GM12878 (cell line): Measurements from ENCODE around the gene MXRA8. TPM values are rescaled to one million over a fixed set of nuclear protein-coding genes. Genes with fewer than 3 reads are reported as not detected.

Experiments
- ATAC-seq: fragments of 200-7000 bp; cut with Tn5 transposase; 3 replicates; pipeline ENCODE4 v1.9.1; 2020; ENCODE audit warnings: mild to moderate bottlenecking, moderate library complexity
- BruUV-seq: library from RNA; stranded (reverse); fragments of 400-500 nt; replicated peaks from 2 replicates; lab custom pipeline; 2021; lab: Mats Ljungman, UMichigan
- CTCF ChIA-PET: fragments of 300-600 bp; sonication (Branson Sonifier 250); formaldehyde crosslinking; extraction: SDS; loops from one replicate; lab custom pipeline; 2021; ENCODE audit warnings: inconsistent platforms; lab: Yijun Ruan, JAX
- POLR2A ChIA-PET: fragments of 350-600 bp; formaldehyde crosslinking; extraction: SDS; loops from one replicate; lab custom pipeline; 2021; ENCODE audit warnings: inconsistent platforms; lab: Charles Lee
- RAD21 ChIA-PET: fragments of 300-600 bp; sonication (Branson Sonifier 250); formaldehyde crosslinking; loops from one replicate; lab custom pipeline; 2023; ENCODE audit warnings: antibody characterized with exemption; ENCODE audit not compliant: unreplicated experiment; lab: Charles Lee
- SMC1A ChIA-PET: fragments of 300-600 bp; sonication (Branson Sonifier 250); formaldehyde crosslinking; loops from one replicate; lab custom pipeline; 2023; ENCODE audit not compliant: unreplicated experiment, uncharacterized antibody; lab: Charles Lee
- DNase-seq: peaks from one replicate; pipeline ENCODE4 v3.0.0-alpha.2; 2011; ENCODE audit warnings: low read depth, low spot score
- FAIRE-seq: peaks from 3 replicates; lab custom pipeline; 2011; peaks lifted over from hg19 to GRCh38; lab: Jason Lieb, UNC
- H2AFZ ChIP-seq: 2 replicates; pipeline ENCODE4 v1.6.0; 2011; ENCODE audit warnings: low read depth, low read length, control low read depth; ENCODE audit not compliant: control insufficient read depth
- H3K27ac ChIP-seq: 2 replicates; pipeline ENCODE4 v1.5.1; 2011; ENCODE audit warnings: control low read depth; ENCODE audit not compliant: control insufficient read depth, insufficient read depth
- H3K27me3 ChIP-seq, 2 experiments: replicated peaks in 1 of 2; 2 replicates each; pipeline versions ENCODE4 v1.6.0 to v1.6.1; 2011; ENCODE audit warnings: low read length in 1 of 2; ENCODE audit not compliant: control insufficient read depth in 2 of 2, insufficient read depth in 2 of 2
- H3K36me3 ChIP-seq, 2 experiments: 2 replicates each; pipeline ENCODE4 v1.5.1; 2011; ENCODE audit warnings: low read length in 1 of 2; ENCODE audit not compliant: control insufficient read depth in 2 of 2, insufficient read depth in 2 of 2
- H3K4me1 ChIP-seq: 2 replicates; pipeline ENCODE4 v1.6.1; 2011; ENCODE audit warnings: mild to moderate bottlenecking, low read length, moderate library complexity, mixed read lengths; ENCODE audit not compliant: control insufficient read depth, insufficient read depth
- H3K4me2 ChIP-seq: 2 replicates; pipeline ENCODE4 v1.6.0; 2011; ENCODE audit warnings: control low read depth; ENCODE audit not compliant: control insufficient read depth, insufficient read depth
- H3K4me3 ChIP-seq: fragments of 200-600 bp; sonication (generic); 2 replicates; pipeline ENCODE4 v1.5.1; 2016
- H3K79me2 ChIP-seq: 2 replicates; pipeline ENCODE4 v1.6.0; 2011; ENCODE audit warnings: low read length; ENCODE audit not compliant: control insufficient read depth, insufficient read depth
- H3K9ac ChIP-seq: 2 replicates; pipeline ENCODE4 v1.8.0; 2011; ENCODE audit warnings: low read length, control low read depth, mixed read lengths; ENCODE audit not compliant: control insufficient read depth, insufficient read depth
- H3K9me3 ChIP-seq: replicated peaks from 3 replicates; pipeline ENCODE4 v1.5.1; 2011; ENCODE audit warnings: mild to moderate bottlenecking, low read length; ENCODE audit not compliant: control insufficient read depth, insufficient read depth
- H4K20me1 ChIP-seq: 2 replicates; pipeline ENCODE4 v1.6.0; 2011; ENCODE audit not compliant: control insufficient read depth, insufficient read depth
- BACH1 ChIP-seq: fragments of 450-650 bp; IDR thresholded peaks from 2 replicates; pipeline ENCODE4 v1.6.1; 2017; ENCODE audit warnings: mild to moderate bottlenecking, borderline replicate concordance
- EP300 ChIP-seq, 2 experiments: fragments of 150-350 bp in 1 of 2; IDR thresholded peaks; 2 replicates each; pipeline ENCODE4 v1.6.1; 2011 to 2012; ENCODE audit warnings: low read depth in 2 of 2, low read length in 2 of 2, borderline replicate concordance in 1 of 2, improper control_type of control experiment in 1 of 2, inconsistent platforms in 1 of 2; ENCODE audit not compliant: control insufficient read depth in 1 of 2
- GATAD2B ChIP-seq: fragments of 450-650 bp; conservative IDR thresholded peaks from 2 replicates; pipeline ENCODE4 v1.6.1; 2017; ENCODE audit warnings: low read depth, mild to moderate bottlenecking, moderate library complexity
- HCFC1 ChIP-seq: fragments of 150-350 bp; IDR thresholded peaks from 2 replicates; pipeline ENCODE4 v1.6.1; 2014; ENCODE audit warnings: low read length
- HDAC6 ChIP-seq: fragments of 200-600 bp; sonication (generic); IDR thresholded peaks from one replicate; pipeline ENCODE4 v1.8.0; 2017; ENCODE audit warnings: antibody characterized with exemption; ENCODE audit not compliant: unreplicated experiment
- MEF2B ChIP-seq: fragments of 450-650 bp; IDR thresholded peaks from 2 replicates; pipeline ENCODE4 v1.6.1; 2018; ENCODE audit warnings: mild to moderate bottlenecking, moderate library complexity; ENCODE audit not compliant: partially characterized antibody, poor library complexity, severe bottlenecking
- TCF3 ChIP-seq: IDR thresholded peaks from 2 replicates; pipeline ENCODE4 v1.6.1; 2012; ENCODE audit warnings: low read depth, mild to moderate bottlenecking, low read length, borderline replicate concordance; ENCODE audit not compliant: insufficient read depth
- ZNF384 ChIP-seq: IDR thresholded peaks from 2 replicates; pipeline ENCODE4 v1.6.1; 2012; ENCODE audit warnings: low read depth, mild to moderate bottlenecking, low read length, improper control_type of control experiment, borderline replicate concordance
- ZNF622 ChIP-seq: fragments of 450-650 bp; IDR thresholded peaks from 2 replicates; pipeline ENCODE4 v1.6.1; 2017; ENCODE audit warnings: mild to moderate bottlenecking, inconsistent platforms
- ZSCAN29 ChIP-seq: fragments of 450-650 bp; IDR thresholded peaks from 2 replicates; pipeline ENCODE4 v1.6.1; 2017; ENCODE audit warnings: mild to moderate bottlenecking, moderate library complexity
- WGBS: methylation state at CpG from one replicate; pipeline ENCODE4 v1.1.6; 2016; ENCODE audit warnings: low lambda C conversion rate; ENCODE audit not compliant: insufficient replicate concordance, insufficient coverage; ENCODE audit errors: missing lambda C conversion rate; 5-methylcytosine and 5-hydroxymethylcytosine counted together
- in situ Hi-C: fragments of 300-500 bp; cut with MboI; formaldehyde crosslinking; loops from 9 replicates; pipeline ENCODE4 v1.14.3; 2018; ENCODE audit warnings: mixed read lengths
- intact Hi-C: fragments of 100-400 bp; cut with micrococcal nuclease; formaldehyde crosslinking; loops from one replicate; pipeline ENCODE4 v1.14.2; 2022; ENCODE audit not compliant: unreplicated experiment
- polyA plus RNA-seq, 11 experiments: library from polyadenylated mRNA; depleted of rRNA in 4 of 11; unstranded in 6 of 11; stranded (reverse) in 5 of 11; fragments of >200 nt; fragmentation: Nextera tagmentation in 4 of 11; fragmentation: Illumina TruSeq in 1 of 11; extraction: Ambion mirVana in 4 of 11; extraction: Trizol in 1 of 11; gene quantifications; 1 replicate in 1 of 11; 2 replicates in 10 of 11; pipeline versions ENCODE4 v1.2.1 to v1.2.3, GENCODE V29; 2011 to 2016; ENCODE audit warnings: inconsistent platforms in 2 of 11, missing spikeins in 2 of 11, low read depth in 1 of 11
- total RNA-seq, 4 experiments: library from RNA; depleted of rRNA in 3 of 4; stranded (reverse); fragments of >200 nt in 3 of 4; fragmentation: Illumina TruSeq in 1 of 4; extraction: Trizol in 1 of 4; gene quantifications; 2 replicates each; pipeline versions ENCODE4 v1.2.1 to v1.2.3, GENCODE V29; 2013 to 2021
- TF ChIP-seq, protein P1 (sequence below): fragments of 450-650 bp; IDR thresholded peaks from 2 replicates; pipeline ENCODE4 v1.6.1; 2018; ENCODE audit warnings: mild to moderate bottlenecking, low read depth, moderate library complexity; ENCODE audit not compliant: partially characterized antibody
- TF ChIP-seq, protein P2 (sequence below): IDR thresholded peaks from 2 replicates; pipeline ENCODE4 v1.6.1; 2011; ENCODE audit warnings: borderline replicate concordance, low read depth, mild to moderate bottlenecking, moderate library complexity, low read length; ENCODE audit not compliant: insufficient read depth, poor library complexity, severe bottlenecking
- TF ChIP-seq, protein P3 (sequence below): fragments of 450-650 bp; IDR thresholded peaks from 2 replicates; pipeline ENCODE4 v1.6.1; 2016; ENCODE audit warnings: mild to moderate bottlenecking

The MXRA8 gene
- total and polyA plus RNA-seq, 10 of the 15 experiments (the other 5 are each of a cell fraction or from before 2014, with no cell fraction given): 0.11 to 0.54 (median 0.21) TPM; not detected in 6

DNA sequence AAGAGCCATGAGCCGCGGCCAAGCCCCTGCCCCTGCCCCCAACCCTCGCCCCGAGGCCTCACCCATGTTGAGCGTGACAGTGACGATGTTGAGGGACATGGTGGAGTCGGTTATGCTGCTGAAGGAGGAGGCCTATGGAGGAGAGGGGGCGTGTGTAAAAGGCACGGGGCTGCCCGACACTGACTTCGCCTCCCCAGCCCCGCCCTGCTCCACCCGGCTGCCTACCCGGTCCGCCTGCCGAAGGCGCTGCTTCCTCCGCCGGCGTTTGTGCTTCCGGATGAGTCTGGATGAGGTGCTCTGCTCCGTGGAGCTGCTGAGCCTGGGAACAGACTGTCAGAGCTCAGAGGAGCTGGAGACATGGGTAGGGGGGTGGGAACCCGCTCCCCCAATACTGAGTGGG lies 18.2 kb downstream of the MXRA8 start (continued):
- TF ChIP-seq, protein P1, sequence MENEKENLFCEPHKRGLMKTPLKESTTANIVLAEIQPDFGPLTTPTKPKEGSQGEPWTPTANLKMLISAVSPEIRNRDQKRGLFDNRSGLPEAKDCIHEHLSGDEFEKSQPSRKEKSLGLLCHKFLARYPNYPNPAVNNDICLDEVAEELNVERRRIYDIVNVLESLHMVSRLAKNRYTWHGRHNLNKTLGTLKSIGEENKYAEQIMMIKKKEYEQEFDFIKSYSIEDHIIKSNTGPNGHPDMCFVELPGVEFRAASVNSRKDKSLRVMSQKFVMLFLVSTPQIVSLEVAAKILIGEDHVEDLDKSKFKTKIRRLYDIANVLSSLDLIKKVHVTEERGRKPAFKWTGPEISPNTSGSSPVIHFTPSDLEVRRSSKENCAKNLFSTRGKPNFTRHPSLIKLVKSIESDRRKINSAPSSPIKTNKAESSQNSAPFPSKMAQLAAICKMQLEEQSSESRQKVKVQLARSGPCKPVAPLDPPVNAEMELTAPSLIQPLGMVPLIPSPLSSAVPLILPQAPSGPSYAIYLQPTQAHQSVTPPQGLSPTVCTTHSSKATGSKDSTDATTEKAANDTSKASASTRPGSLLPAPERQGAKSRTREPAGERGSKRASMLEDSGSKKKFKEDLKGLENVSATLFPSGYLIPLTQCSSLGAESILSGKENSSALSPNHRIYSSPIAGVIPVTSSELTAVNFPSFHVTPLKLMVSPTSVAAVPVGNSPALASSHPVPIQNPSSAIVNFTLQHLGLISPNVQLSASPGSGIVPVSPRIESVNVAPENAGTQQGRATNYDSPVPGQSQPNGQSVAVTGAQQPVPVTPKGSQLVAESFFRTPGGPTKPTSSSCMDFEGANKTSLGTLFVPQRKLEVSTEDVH: no peak
- TF ChIP-seq MEF2B: no peak

DNA sequence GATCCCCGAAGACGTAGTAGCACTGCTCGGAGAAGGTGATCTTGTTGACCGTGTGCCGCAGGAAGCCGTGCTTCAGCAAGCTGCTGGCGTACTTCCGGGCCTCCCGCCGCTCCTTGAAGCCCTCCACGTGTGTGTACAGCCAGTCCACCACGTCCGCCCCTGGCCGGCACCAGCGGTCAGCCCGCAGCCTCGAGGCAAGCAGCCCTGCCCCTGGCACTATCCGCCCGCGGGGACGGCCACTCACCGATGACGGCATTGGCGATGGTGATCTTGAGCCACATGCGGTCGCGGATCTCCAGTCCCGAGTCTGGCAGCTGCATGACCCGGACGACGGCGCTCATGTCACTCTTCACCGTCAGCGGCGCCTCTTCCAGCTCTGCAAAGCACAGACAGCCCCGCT lies 20.1 kb downstream of the MXRA8 start:
- ChIA-PET CTCF (no interaction called here), RAD21 (interaction anchor here (0.5 kb wide), 1 partner anchor 340 kb away, joined by 3 read pairs; no protein-coding TSS in a partner anchor), POLR2A (no interaction called here), SMC1A (no interaction called here)
- H3K9me3 ChIP-seq: no peaks in the 10 kb centered on the region
- H3K27ac ChIP-seq: no peak overlapping the region
- BruUV-seq: no TSS peak
- ATAC-seq: no peak
- H4K20me1 ChIP-seq: no peaks in the 10 kb centered on the region
- no peak for DNase-seq
- H3K4me3 ChIP-seq: no peak overlapping the region
- H3K4me2 ChIP-seq: no peak overlapping the region
- H3K9ac ChIP-seq: no peak overlapping the region
- TF ChIP-seq GATAD2B (no peak), HDAC6 (no peak), TCF3 (0 out of 2 replicates have a peak, but pooled peaks have one; percentile 23), ZNF622 (no peak), ZSCAN29 (no peak), BACH1 (no peak), EP300 (IDR thresholded peaks at IDR 0.05; ENCODE audit: borderline replicate concordance in 1 of 2, control insufficient read depth in 1 of 2, low read depth in 2 of 2, low read length in 2 of 2) (no peak), ZNF384 (no peak), HCFC1 (no peak)
- TF ChIP-seq, protein P2, sequence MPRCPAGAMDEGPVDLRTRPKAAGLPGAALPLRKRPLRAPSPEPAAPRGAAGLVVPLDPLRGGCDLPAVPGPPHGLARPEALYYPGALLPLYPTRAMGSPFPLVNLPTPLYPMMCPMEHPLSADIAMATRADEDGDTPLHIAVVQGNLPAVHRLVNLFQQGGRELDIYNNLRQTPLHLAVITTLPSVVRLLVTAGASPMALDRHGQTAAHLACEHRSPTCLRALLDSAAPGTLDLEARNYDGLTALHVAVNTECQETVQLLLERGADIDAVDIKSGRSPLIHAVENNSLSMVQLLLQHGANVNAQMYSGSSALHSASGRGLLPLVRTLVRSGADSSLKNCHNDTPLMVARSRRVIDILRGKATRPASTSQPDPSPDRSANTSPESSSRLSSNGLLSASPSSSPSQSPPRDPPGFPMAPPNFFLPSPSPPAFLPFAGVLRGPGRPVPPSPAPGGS: peak; percentile 34
- TF ChIP-seq, protein P3, sequence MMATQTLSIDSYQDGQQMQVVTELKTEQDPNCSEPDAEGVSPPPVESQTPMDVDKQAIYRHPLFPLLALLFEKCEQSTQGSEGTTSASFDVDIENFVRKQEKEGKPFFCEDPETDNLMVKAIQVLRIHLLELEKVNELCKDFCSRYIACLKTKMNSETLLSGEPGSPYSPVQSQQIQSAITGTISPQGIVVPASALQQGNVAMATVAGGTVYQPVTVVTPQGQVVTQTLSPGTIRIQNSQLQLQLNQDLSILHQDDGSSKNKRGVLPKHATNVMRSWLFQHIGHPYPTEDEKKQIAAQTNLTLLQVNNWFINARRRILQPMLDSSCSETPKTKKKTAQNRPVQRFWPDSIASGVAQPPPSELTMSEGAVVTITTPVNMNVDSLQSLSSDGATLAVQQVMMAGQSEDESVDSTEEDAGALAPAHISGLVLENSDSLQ: no peak
- in situ Hi-C loops (no loop called here), intact Hi-C loops (no loop called here)
- peaks cover 0 to 5% of the 10 kb centered on the region in 2 experiments for H3K36me3 ChIP-seq
- FAIRE-seq: no peak
- no peaks in the 10 kb centered on the region for H3K79me2 ChIP-seq
- WGBS: 95% methylated on average over 17 of the region's 36 CpGs
- no peak overlapping the region for H2AFZ ChIP-seq
- no peaks in the 10 kb centered on the region for H3K27me3 ChIP-seq
- H3K4me1 ChIP-seq: no peaks in the 10 kb centered on the region
